ENCODE measurements around the gene TMX3. TPM values are rescaled to one million over a fixed set of nuclear protein-coding genes. Genes with fewer than 3 reads are reported as not detected.

The TMX3 gene
- total and polyA plus RNA-seq, 8 donors: 48.3 to 98.7 (median 85.5) TPM

GRCh38 chr18:68714366-68714711 is 569 bp downstream of the TMX3 start:
- Histone ChIP-seq H3K36me3 (peaks cover 0 to 21% of the 10 kb centered on the region in 2 donors), H3K4me1 (peaks cover 7 to 39% of the 10 kb centered on the region in 2 donors), H3K27me3 (no peaks in the 10 kb centered on the region), H3K9me3 (no peaks in the 10 kb centered on the region), H3K4me3 (peak overlapping the region; percentile 90 to 91), H3K27ac (peak overlapping the region; percentile 76 to 87)
- no peak for TF ChIP-seq CTCF (IDR thresholded peaks at IDR 0.05)
- ATAC-seq (peak; percentile 16), DNase-seq (peak in 2 of 4 donors; percentile 19 to 28)
- intact Hi-C loops (cut with DNase I): no loop called here

GRCh38 chr18:68713796-68714195 is 1.1 kb downstream of the TMX3 start:
- H3K4me3 ChIP-seq: peak overlapping the region; percentile 90 to 91
- peaks cover 0 to 27% of the 10 kb centered on the region in 2 donors for H3K36me3 ChIP-seq
- H3K4me1 ChIP-seq: peaks cover 7 to 39% of the 10 kb centered on the region in 2 donors
- no peaks in the 10 kb centered on the region for H3K9me3 ChIP-seq
- H3K27ac ChIP-seq: no peak overlapping the region
- H3K27me3 ChIP-seq: no peaks in the 10 kb centered on the region
- DNase-seq (no peak), ATAC-seq (no peak)
- no peak for TF ChIP-seq CTCF (IDR thresholded peaks at IDR 0.05)
- intact Hi-C loops (cut with DNase I): no loop called here

GRCh38 chr18:68713131-68713530 is 1.8 kb downstream of the TMX3 start:
- no peak for TF ChIP-seq CTCF (IDR thresholded peaks at IDR 0.05)
- peak overlapping the region in 1 of 2 donors; percentile 91 for H3K4me3 ChIP-seq
- H3K27ac ChIP-seq: no peak overlapping the region

GRCh38 chr18:68707646-68708045 is 7.3 kb downstream of the TMX3 start:
- H3K4me1 ChIP-seq: peaks cover 0 to 14% of the 10 kb centered on the region in 2 donors
- intact Hi-C loops (cut with DNase I): no loop called here
- no peak overlapping the region for H3K4me3 ChIP-seq
- no peak for TF ChIP-seq CTCF (IDR thresholded peaks at IDR 0.05)
- H3K27ac ChIP-seq: no peak overlapping the region
- no peaks in the 10 kb centered on the region for H3K27me3 ChIP-seq
- H3K36me3 ChIP-seq: peaks cover 0 to 53% of the 10 kb centered on the region in 2 donors
- ATAC-seq (no peak), DNase-seq (no peak)
- H3K9me3 ChIP-seq: no peaks in the 10 kb centered on the region

More at GRCh38 chr18:68713131-68713530, 1.8 kb downstream of the TMX3 start:
- Histone ChIP-seq H3K36me3 (peaks cover 0 to 33% of the 10 kb centered on the region in 2 donors), H3K27me3 (no peaks in the 10 kb centered on the region), H3K4me1 (peaks cover 7 to 39% of the 10 kb centered on the region in 2 donors), H3K9me3 (no peaks in the 10 kb centered on the region)
- intact Hi-C loops (cut with DNase I): no loop called here
- DNase-seq (no peak), ATAC-seq (no peak)

GRCh38 chr18:68705119-68705518 is 9.8 kb downstream of the TMX3 start:
- Histone ChIP-seq H3K27ac (no peak overlapping the region), H3K4me1 (no peaks in the 10 kb centered on the region), H3K4me3 (no peak overlapping the region), H3K9me3 (no peaks in the 10 kb centered on the region), H3K27me3 (no peaks in the 10 kb centered on the region), H3K36me3 (peaks cover 0 to 48% of the 10 kb centered on the region in 2 donors)
- no peak for ATAC-seq
- DNase-seq: no peak
- intact Hi-C loops (cut with DNase I): no loop called here
- TF ChIP-seq CTCF (IDR thresholded peaks at IDR 0.05): no peak
